SK-N-SH treated with all-trans-retinoic acid at 6 μM for 48 hours (cell line): Measurements from ENCODE around the gene ANKS1A.

ENCODE experiments used
- ATAC-seq: fragments of 200-7000 bp; cut with Tn5 transposase; 3 replicates; pipeline ENCODE4 v1.9.1; 2020; ENCODE audit warnings: mild to moderate bottlenecking, moderate library complexity
- ARNTL ChIP-seq: fragments of 450-650 bp; formaldehyde crosslinking; IDR thresholded peaks from 2 replicates; pipeline ENCODE4 v1.5.0; 2020; ENCODE audit warnings: low read depth, mild to moderate bottlenecking, moderate library complexity, borderline replicate concordance
- BACH2 ChIP-seq: fragments of 250-450 bp; sonication (Bioruptor Pico); IDR thresholded peaks from 2 replicates; pipeline ENCODE4 v1.9.0; 2021; ENCODE audit warnings: mild to moderate bottlenecking, borderline replicate concordance
- CSDC2 ChIP-seq: fragments of 250-450 bp; sonication (Bioruptor Pico); IDR thresholded peaks from 2 replicates; pipeline ENCODE4 v1.5.0; 2020; ENCODE audit warnings: mild to moderate bottlenecking, moderate library complexity
- ESRRG ChIP-seq: fragments of 250-450 bp; sonication (Bioruptor Pico); IDR thresholded peaks from 2 replicates; pipeline ENCODE4 v1.6.1; 2021; ENCODE audit warnings: mild to moderate bottlenecking
- GLIS3 ChIP-seq: fragments of 250-450 bp; sonication (Bioruptor Pico); IDR thresholded peaks from 2 replicates; pipeline ENCODE4 v1.5.0; 2020; ENCODE audit warnings: mild to moderate bottlenecking, moderate library complexity
- ISL1 ChIP-seq: fragments of 250-450 bp; sonication (Bioruptor Pico); IDR thresholded peaks from 2 replicates; pipeline ENCODE4 v2.1.2; 2022; ENCODE audit warnings: mild to moderate bottlenecking, moderate library complexity
- OSR1 ChIP-seq: fragments of 250-450 bp; sonication (Bioruptor Pico); IDR thresholded peaks from 2 replicates; pipeline ENCODE4 v1.8.0; 2022; ENCODE audit warnings: moderate library complexity, mild to moderate bottlenecking, inconsistent platforms
- RARB ChIP-seq: fragments of 250-450 bp; sonication (Bioruptor Pico); IDR thresholded peaks from 2 replicates; pipeline ENCODE4 v1.8.0; 2021; ENCODE audit warnings: mild to moderate bottlenecking, moderate library complexity
- SNAI2 ChIP-seq: fragments of 250-450 bp; sonication (Bioruptor Pico); IDR thresholded peaks from 2 replicates; pipeline ENCODE4 v1.5.0; 2020; ENCODE audit warnings: mild to moderate bottlenecking, moderate library complexity
- TCF4 ChIP-seq: fragments of 250-450 bp; sonication (Bioruptor Pico); IDR thresholded peaks from 2 replicates; pipeline ENCODE4 v1.8.0; 2021; ENCODE audit warnings: mild to moderate bottlenecking, moderate library complexity, borderline replicate concordance
- TOX ChIP-seq: fragments of 250-450 bp; sonication (Bioruptor Pico); IDR thresholded peaks from 2 replicates; pipeline ENCODE4 v1.8.0; 2021; ENCODE audit warnings: mild to moderate bottlenecking, moderate library complexity, borderline replicate concordance
- ZC3H10 ChIP-seq: fragments of 250-450 bp; sonication (Bioruptor Pico); IDR thresholded peaks from 2 replicates; pipeline ENCODE4 v1.5.1; 2021; ENCODE audit warnings: mild to moderate bottlenecking, moderate library complexity
- ZFP3 ChIP-seq: fragments of 250-450 bp; sonication (Bioruptor Pico); IDR thresholded peaks from 2 replicates; pipeline ENCODE4 v1.5.0; 2020; ENCODE audit warnings: mild to moderate bottlenecking, moderate library complexity
- ZFP30 ChIP-seq: fragments of 450-650 bp; formaldehyde crosslinking; IDR thresholded peaks from 2 replicates; pipeline ENCODE4 v1.5.0; 2022; ENCODE audit warnings: mild to moderate bottlenecking, moderate library complexity
- ZNF565 ChIP-seq: fragments of 450-650 bp; formaldehyde crosslinking; conservative IDR thresholded peaks from 2 replicates; pipeline ENCODE4 v1.5.0; 2020; ENCODE audit warnings: low read depth, mild to moderate bottlenecking, moderate library complexity
- ZNF70 ChIP-seq: fragments of 450-650 bp; formaldehyde crosslinking; IDR thresholded peaks from 2 replicates; pipeline ENCODE4 v1.5.0; 2020; ENCODE audit warnings: mild to moderate bottlenecking, moderate library complexity
- ZNF8 ChIP-seq: fragments of 450-650 bp; formaldehyde crosslinking; IDR thresholded peaks from 2 replicates; pipeline ENCODE4 v1.5.0; 2020; ENCODE audit warnings: mild to moderate bottlenecking, moderate library complexity
- TF ChIP-seq, protein P1 (sequence below): fragments of 250-450 bp; sonication (Bioruptor Pico); IDR thresholded peaks from 2 replicates; pipeline ENCODE4 v1.5.1; 2021; ENCODE audit warnings: mild to moderate bottlenecking, moderate library complexity
- TF ChIP-seq, protein P2 (sequence below): fragments of 250-450 bp; sonication (Bioruptor Pico); IDR thresholded peaks from 2 replicates; pipeline ENCODE4 v1.8.0; 2021; ENCODE audit warnings: low read depth, mild to moderate bottlenecking, moderate library complexity, borderline replicate concordance
- TF ChIP-seq, protein P3 (sequence below): fragments of 250-450 bp; sonication (Bioruptor Pico); IDR thresholded peaks from 2 replicates; pipeline ENCODE4 v1.5.1; 2020; ENCODE audit warnings: low read depth, mild to moderate bottlenecking, moderate library complexity
- TF ChIP-seq, protein P4 (sequence below): fragments of 250-450 bp; sonication (Bioruptor Pico); IDR thresholded peaks from 2 replicates; pipeline ENCODE4 v1.5.0; 2020; ENCODE audit warnings: mild to moderate bottlenecking, moderate library complexity

ANKS1A gene

DNA sequence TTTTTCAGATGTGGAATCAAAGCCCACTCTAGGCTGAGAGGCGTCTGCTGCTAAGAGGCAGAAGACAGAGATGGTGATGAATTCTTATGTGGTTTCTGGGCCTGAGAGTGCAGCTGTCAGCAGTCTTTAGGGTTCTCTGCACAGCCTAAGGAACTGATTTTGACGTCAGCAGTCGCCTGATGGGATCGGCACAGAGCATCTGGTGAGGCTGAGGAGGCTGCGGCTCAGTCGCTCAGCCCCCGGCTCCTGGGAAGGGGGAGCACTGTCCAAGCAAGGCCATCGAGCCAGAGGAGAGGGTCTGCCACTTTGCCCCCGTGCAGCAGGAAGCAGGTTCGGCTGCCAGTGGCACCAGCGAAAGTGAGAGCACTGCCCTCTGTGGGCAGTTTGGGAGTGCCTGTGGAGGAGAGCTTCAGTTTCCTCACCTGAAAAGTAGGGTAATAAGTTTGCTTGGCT lies 159.6 kb downstream of the ANKS1A start:
- TF ChIP-seq BACH2 (CRISPR knock-in tag) = no peak
- TF ChIP-seq ZFP3 (CRISPR knock-in tag) = no peak
- TF ChIP-seq ARNTL = no peak
- TF ChIP-seq ZNF8 = no peak
- TF ChIP-seq, protein P1, sequence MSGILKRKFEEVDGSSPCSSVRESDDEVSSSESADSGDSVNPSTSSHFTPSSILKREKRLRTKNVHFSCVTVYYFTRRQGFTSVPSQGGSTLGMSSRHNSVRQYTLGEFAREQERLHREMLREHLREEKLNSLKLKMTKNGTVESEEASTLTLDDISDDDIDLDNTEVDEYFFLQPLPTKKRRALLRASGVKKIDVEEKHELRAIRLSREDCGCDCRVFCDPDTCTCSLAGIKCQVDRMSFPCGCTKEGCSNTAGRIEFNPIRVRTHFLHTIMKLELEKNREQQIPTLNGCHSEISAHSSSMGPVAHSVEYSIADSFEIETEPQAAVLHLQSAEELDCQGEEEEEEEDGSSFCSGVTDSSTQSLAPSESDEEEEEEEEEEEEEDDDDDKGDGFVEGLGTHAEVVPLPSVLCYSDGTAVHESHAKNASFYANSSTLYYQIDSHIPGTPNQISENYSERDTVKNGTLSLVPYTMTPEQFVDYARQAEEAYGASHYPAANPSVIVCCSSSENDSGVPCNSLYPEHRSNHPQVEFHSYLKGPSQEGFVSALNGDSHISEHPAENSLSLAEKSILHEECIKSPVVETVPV = no peak
- TF ChIP-seq ESRRG = no peak
- no peak for TF ChIP-seq ZNF70 (CRISPR knock-in tag)
- no peak for TF ChIP-seq RARB (CRISPR knock-in tag)
- TF ChIP-seq GLIS3 (CRISPR knock-in tag) = no peak
- TF ChIP-seq CSDC2 (CRISPR knock-in tag) = no peak
- TF ChIP-seq ZFP30 (CRISPR knock-in tag) = no peak
- TF ChIP-seq ZNF565 = no peak
- no peak for TF ChIP-seq SNAI2 (CRISPR knock-in tag)
- no peak for TF ChIP-seq TCF4 (CRISPR knock-in tag)
- TF ChIP-seq, protein P2, sequence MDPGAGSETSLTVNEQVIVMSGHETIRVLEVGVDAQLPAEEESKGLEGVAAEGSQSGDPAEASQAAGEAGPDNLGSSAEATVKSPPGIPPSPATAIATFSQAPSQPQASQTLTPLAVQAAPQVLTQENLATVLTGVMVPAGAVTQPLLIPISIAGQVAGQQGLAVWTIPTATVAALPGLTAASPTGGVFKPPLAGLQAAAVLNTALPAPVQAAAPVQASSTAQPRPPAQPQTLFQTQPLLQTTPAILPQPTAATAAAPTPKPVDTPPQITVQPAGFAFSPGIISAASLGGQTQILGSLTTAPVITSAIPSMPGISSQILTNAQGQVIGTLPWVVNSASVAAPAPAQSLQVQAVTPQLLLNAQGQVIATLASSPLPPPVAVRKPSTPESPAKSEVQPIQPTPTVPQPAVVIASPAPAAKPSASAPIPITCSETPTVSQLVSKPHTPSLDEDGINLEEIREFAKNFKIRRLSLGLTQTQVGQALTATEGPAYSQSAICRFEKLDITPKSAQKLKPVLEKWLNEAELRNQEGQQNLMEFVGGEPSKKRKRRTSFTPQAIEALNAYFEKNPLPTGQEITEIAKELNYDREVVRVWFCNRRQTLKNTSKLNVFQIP = no peak
- no peak for TF ChIP-seq ZC3H10 (CRISPR knock-in tag)
- TF ChIP-seq, all 23 proteins: peak for 0
- ATAC-seq = no peak

DNA sequence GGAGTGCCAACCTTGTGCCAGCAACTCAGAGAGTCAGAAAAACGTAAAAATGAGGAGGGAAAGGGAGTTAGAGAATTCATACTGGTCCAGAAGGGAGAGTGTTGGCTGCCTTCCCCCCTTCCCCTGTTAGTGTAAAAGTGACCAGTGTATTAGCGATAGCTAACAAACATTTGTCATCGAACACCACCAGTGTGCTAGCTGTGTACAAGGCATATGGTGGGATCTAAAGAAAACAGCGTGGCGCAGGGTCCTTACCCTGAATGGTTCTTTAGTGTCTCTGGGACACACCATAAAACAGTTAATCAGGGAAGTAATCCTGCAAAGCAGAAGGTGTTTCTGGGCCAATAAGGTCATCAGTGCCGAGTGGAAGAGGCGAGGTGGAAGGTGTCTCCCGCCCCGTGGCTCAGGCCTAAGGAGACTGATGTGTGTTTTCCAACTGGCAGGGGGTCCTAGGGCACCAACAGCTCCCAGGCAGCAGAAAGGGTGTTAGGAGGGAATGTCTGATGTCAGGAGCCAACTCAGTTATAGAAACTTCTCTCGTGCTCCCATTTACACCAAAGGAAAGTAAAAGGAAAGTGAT lies 160.2 kb downstream of the ANKS1A start:
- ATAC-seq = no peak
- TF ChIP-seq, protein P2 = no peak

DNA sequence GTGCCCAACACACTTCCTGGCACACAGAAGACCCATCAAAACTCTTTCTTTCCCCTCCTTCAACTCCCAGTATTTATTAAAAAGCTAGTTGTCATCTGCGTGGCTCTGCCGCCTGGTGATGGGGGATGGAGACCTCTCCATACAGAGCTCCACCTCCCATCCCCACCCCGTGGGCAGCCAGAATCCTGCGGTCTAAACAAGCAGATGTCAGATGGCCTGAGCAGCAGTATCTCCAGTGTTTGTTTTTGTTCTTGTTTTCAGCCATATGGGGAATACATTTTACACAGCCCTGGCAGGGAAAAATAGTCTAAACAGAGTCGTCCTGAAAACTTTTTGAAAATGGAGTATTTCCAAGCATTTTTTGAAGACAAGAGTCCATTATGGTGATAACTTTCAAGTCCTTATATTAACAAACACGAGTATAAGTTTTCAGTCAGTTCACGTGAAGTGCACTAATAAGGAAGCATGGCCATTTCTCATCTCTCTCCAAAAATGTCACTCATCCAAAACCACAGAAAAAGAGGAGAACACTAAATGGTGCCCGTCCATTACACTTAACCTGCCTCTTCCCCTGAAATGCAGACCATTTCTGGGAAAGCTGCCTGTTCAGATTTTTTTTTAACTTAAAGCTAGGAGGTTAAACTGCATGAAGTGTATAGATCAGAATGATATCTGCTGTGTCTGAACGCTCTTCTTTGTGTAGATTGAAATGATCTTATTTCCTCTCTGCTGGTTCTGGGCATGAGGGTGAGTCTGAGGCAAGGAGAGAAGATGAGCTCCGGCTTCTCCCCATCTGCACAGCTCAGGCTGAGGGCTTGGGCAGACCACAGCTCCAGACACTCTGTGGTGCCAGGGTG lies 161.1 kb downstream of the ANKS1A start:
- TF ChIP-seq, protein P3, sequence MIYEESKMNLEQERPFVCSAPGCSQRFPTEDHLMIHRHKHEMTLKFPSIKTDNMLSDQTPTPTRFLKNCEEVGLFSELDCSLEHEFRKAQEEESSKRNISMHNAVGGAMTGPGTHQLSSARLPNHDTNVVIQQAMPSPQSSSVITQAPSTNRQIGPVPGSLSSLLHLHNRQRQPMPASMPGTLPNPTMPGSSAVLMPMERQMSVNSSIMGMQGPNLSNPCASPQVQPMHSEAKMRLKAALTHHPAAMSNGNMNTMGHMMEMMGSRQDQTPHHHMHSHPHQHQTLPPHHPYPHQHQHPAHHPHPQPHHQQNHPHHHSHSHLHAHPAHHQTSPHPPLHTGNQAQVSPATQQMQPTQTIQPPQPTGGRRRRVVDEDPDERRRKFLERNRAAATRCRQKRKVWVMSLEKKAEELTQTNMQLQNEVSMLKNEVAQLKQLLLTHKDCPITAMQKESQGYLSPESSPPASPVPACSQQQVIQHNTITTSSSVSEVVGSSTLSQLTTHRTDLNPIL (CRISPR knock-in tag) = no peak
- TF ChIP-seq GLIS3 (CRISPR knock-in tag) (no peak), TOX (CRISPR knock-in tag) (no peak), ZFP30 (CRISPR knock-in tag) (no peak), ZNF70 (CRISPR knock-in tag) (no peak), ZNF565 (no peak), ARNTL (no peak), ZFP3 (CRISPR knock-in tag) (no peak), RARB (CRISPR knock-in tag) (no peak), ISL1 (CRISPR knock-in tag) (no peak), ZNF8 (no peak), OSR1 (CRISPR knock-in tag) (no peak)
- TF ChIP-seq, protein P4, sequence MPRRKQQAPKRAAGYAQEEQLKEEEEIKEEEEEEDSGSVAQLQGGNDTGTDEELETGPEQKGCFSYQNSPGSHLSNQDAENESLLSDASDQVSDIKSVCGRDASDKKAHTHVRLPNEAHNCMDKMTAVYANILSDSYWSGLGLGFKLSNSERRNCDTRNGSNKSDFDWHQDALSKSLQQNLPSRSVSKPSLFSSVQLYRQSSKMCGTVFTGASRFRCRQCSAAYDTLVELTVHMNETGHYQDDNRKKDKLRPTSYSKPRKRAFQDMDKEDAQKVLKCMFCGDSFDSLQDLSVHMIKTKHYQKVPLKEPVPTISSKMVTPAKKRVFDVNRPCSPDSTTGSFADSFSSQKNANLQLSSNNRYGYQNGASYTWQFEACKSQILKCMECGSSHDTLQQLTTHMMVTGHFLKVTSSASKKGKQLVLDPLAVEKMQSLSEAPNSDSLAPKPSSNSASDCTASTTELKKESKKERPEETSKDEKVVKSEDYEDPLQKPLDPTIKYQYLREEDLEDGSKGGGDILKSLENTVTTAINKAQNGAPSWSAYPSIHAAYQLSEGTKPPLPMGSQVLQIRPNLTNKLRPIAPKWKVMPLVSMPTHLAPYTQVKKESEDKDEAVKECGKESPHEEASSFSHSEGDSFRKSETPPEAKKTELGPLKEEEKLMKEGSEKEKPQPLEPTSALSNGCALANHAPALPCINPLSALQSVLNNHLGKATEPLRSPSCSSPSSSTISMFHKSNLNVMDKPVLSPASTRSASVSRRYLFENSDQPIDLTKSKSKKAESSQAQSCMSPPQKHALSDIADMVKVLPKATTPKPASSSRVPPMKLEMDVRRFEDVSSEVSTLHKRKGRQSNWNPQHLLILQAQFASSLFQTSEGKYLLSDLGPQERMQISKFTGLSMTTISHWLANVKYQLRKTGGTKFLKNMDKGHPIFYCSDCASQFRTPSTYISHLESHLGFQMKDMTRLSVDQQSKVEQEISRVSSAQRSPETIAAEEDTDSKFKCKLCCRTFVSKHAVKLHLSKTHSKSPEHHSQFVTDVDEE (CRISPR knock-in tag) = no peak
- TF ChIP-seq, protein P2 = no peak
- TF ChIP-seq, protein P1 = no peak
- TF ChIP-seq, all 23 proteins: peak for 0

More for the DNA sequence above, 161.1 kb downstream of the ANKS1A start:
- 0 out of 3 replicates have a peak, but pooled peaks have one; percentile 19 for ATAC-seq
